ENCODE results near the gene KATNAL1.

KATNAL1 gene

GRCh38 chr13:30158774-30159445 is 148.4 kb downstream of the KATNAL1 start:
- DNase-seq, result no peak

DNA sequence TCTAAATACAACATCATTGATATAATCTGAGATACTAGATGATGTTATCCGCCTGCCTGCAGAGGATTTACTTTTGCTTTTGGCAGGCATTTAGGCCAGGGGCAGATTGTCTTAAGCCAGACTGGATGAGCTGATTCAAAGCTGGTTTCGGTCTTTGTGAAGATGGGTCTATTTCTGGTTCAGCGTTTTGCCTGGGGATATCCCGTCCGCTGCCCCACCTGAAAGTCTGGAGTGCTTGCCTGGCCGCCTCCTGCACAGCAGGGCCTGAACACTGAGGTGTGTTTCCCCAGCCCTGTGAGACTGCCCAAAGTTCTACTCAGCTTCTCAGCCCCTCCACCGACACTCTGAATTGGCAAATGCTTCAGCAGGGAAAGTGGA is 149.7 kb downstream of the KATNAL1 start:
- DNase-seq, result no peak

DNA sequence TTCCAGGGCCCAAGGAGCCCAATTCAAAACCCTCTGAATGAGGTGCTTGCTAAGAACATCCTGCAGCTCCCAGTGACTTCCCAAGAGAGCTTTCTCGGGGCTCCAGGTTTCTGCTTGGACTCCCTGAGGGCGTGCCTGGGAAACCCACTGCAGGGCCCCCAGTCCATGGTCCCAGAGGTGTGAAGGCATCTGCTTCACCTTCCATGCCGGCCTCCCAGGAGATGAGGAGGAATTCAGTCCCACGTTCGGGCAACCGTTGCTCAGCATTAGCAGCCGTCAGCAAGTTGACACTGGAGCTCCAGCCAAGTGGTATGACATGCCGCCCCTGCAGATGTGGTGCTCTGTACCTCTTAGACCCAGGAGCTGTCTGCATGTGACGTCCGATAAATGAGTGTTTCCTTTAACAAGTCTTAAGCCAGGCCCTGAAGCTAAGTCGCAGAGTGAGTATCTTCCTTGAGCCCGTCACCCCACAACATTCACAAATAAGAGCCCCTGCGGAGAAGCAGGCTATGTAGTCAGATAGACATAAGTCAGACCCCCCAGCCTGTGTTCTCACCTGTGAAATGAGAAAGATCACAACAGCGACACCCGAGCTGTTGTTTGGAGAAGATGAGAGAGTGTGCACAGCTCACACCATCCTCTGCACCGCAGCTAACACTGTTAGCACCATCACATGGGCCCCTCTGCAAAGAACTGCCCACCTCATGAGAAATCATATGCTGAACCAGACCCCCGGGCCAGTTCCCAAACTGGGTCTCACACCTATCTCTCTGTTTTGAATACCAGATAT is 150.3 kb downstream of the KATNAL1 start:
- DNase-seq, result no peak

- no peak for DNase-seq
These were observed 151.1 kb downstream of the KATNAL1 start for GRCh38 chr13:30156270-30156669.

GRCh38 chr13:30154931-30155330 is 152.4 kb downstream of the KATNAL1 start:
- DNase-seq, result no peak

GRCh38 chr13:30154531-30154930 is 152.8 kb downstream of the KATNAL1 start:
- DNase-seq, result no peak

DNA sequence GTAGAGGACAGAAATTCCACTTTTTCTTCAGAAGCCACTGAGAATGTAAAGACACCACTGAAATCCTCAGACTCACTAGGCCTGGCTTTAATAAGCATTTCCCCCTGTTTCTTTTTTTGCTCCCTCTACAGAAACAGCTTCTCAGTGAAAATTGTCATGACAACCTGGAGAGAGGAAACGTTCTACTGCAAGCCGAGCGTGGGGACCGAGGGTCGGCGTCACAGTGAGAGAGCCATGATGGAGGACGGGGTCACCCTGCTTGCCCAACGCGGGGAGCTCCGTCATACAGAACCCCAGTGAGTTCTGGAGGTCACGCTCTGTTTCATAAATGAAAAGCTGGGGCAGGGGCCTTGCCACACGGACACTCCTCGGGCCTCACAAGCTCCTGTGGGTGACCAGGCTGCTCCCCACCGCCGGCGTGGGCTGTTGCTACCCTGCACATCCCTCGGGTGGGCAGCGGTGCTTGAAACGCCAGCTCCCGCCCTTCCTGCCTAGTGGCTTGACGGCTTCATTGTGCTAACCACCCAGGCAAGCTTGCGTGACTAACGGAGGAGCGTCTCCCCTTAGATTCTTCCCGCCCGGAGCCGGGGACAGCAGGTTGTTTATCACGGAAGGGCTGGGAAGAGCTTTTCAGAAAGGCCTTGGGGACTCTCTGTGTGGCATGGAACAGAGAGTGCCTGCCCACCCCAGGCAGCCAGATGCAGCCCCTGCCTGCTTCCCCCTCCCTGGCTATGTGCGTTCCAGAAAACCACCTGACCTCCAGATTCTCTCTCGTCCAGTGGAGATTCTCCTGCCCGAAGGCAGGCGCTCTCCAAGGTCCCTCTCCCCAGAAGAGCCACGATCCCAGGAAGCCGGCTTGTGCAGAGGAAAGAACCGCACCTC is 153.6 kb downstream of the KATNAL1 start:
- DNase-seq, result no peak

Measured in stimulated activated CD4-positive, alpha-beta T cell treated with anti-CD3 and anti-CD28 coated beads, Interleukin-2, amount 100 ng/mL, for 48 hours (primary cell).